Muscle layer of colon (tissue), 2 donors: ENCODE measurements around the gene WBP4.
"Not testable (repeated sequence)": the region's sequence is repeated elsewhere in the genome, so short reads cannot be mapped to it uniquely, and the experiment has no call there.

Source experiments
- H3K27ac ChIP-seq: one replicate; pipeline ENCODE4 v1.7.0; 2013; ENCODE audit warnings: low read depth, mild to moderate bottlenecking, low read length, moderate library complexity
- H3K27me3 ChIP-seq, 2 donors: one replicate each; pipeline ENCODE4 v1.7.0; 2013; ENCODE audit warnings: low read length in 2 of 2, mild to moderate bottlenecking in 2 of 2; ENCODE audit not compliant: insufficient read depth in 2 of 2, control insufficient read depth in 1 of 2
- H3K36me3 ChIP-seq: one replicate; pipeline ENCODE4 v1.7.0; 2013; ENCODE audit warnings: mild to moderate bottlenecking, low read length; ENCODE audit not compliant: insufficient read depth
- H3K4me1 ChIP-seq: one replicate; pipeline ENCODE4 v1.7.0; 2013; ENCODE audit warnings: mild to moderate bottlenecking, low read length; ENCODE audit not compliant: insufficient read depth
- H3K4me3 ChIP-seq, 2 donors: one replicate each; pipeline ENCODE4 v1.7.0; 2013; ENCODE audit warnings: low read length in 2 of 2, low read depth in 1 of 2, mild to moderate bottlenecking in 1 of 2, moderate library complexity in 1 of 2
- H3K9ac ChIP-seq: one replicate; pipeline ENCODE4 v1.7.0; 2013; ENCODE audit warnings: low read length
- H3K9me3 ChIP-seq: one replicate; pipeline ENCODE4 v1.7.0; 2013; ENCODE audit warnings: mild to moderate bottlenecking, low read length
- donor health status: abdominal sarcoma.
- donor health status: Adenocarcinoma of cecum.

Gene WBP4

GRCh38 chr13:41095681-41096080 is 34.4 kb downstream of the WBP4 start:
- not testable (repeated sequence) for H3K36me3 ChIP-seq, H3K9me3 ChIP-seq, H3K4me1 ChIP-seq, H3K4me3 ChIP-seq, H3K9ac ChIP-seq, H3K27me3 ChIP-seq, H3K27ac ChIP-seq

- Histone ChIP-seq H3K4me1 (no peaks in the 10 kb centered on the region), H3K4me3 (no peak overlapping the region), H3K9me3 (no peaks in the 10 kb centered on the region), H3K27me3 (no peaks in the 10 kb centered on the region), H3K27ac (no peak overlapping the region), H3K36me3 (no peaks in the 10 kb centered on the region), H3K9ac (no peak overlapping the region)
Measured at GRCh38 chr13:41098761-41099160, 37.5 kb downstream of the WBP4 start.

GRCh38 chr13:41099986-41100385 is 38.7 kb downstream of the WBP4 start:
- Histone ChIP-seq H3K4me3 (no peak overlapping the region), H3K27me3 (no peaks in the 10 kb centered on the region), H3K9me3 (no peaks in the 10 kb centered on the region), H3K9ac (no peak overlapping the region), H3K36me3 (no peaks in the 10 kb centered on the region), H3K4me1 (no peaks in the 10 kb centered on the region), H3K27ac (no peak overlapping the region)

GRCh38 chr13:41107104-41107571 is 45.8 kb downstream of the WBP4 start:
- Histone ChIP-seq H3K27me3 (no peaks in the 10 kb centered on the region), H3K4me1 (no peaks in the 10 kb centered on the region), H3K9ac (no peak overlapping the region), H3K27ac (no peak overlapping the region), H3K9me3 (no peaks in the 10 kb centered on the region), H3K4me3 (no peak overlapping the region), H3K36me3 (no peaks in the 10 kb centered on the region)

GRCh38 chr13:41107584-41108014 is 46.3 kb downstream of the WBP4 start:
- Histone ChIP-seq H3K4me1 (no peaks in the 10 kb centered on the region), H3K27me3 (no peaks in the 10 kb centered on the region), H3K4me3 (no peak overlapping the region), H3K27ac (no peak overlapping the region), H3K9me3 (no peaks in the 10 kb centered on the region), H3K9ac (no peak overlapping the region), H3K36me3 (no peaks in the 10 kb centered on the region)

- no peaks in the 10 kb centered on the region for H3K27me3 ChIP-seq
Measured at GRCh38 chr13:41111454-41111853, 50.1 kb downstream of the WBP4 start.

GRCh38 chr13:41117869-41118268 is 56.6 kb downstream of the WBP4 start:
- H3K27ac ChIP-seq: no peak overlapping the region
- no peaks in the 10 kb centered on the region for H3K36me3 ChIP-seq
- no peak overlapping the region for H3K9ac ChIP-seq
- H3K4me1 ChIP-seq: peaks cover 5% of the 10 kb centered on the region
- H3K27me3 ChIP-seq: no peaks in the 10 kb centered on the region
- H3K4me3 ChIP-seq: no peak overlapping the region
- H3K9me3 ChIP-seq: no peaks in the 10 kb centered on the region

More at GRCh38 chr13:41111454-41111853, 50.1 kb downstream of the WBP4 start:
- no peak overlapping the region for H3K9ac ChIP-seq
- H3K4me1 ChIP-seq: no peaks in the 10 kb centered on the region
- no peak overlapping the region for H3K4me3 ChIP-seq
- no peaks in the 10 kb centered on the region for H3K9me3 ChIP-seq
- H3K27ac ChIP-seq: no peak overlapping the region
- no peaks in the 10 kb centered on the region for H3K36me3 ChIP-seq

- Histone ChIP-seq H3K4me3 (no peak overlapping the region), H3K27ac (no peak overlapping the region), H3K9me3 (no peaks in the 10 kb centered on the region), H3K9ac (no peak overlapping the region), H3K36me3 (no peaks in the 10 kb centered on the region), H3K4me1 (peaks cover 6% of the 10 kb centered on the region), H3K27me3 (no peaks in the 10 kb centered on the region)
Measured at GRCh38 chr13:41122838-41123237, 61.5 kb downstream of the WBP4 start.

GRCh38 chr13:41127701-41128100 is 66.4 kb downstream of the WBP4 start:
- no peaks in the 10 kb centered on the region for H3K36me3 ChIP-seq
- no peaks in the 10 kb centered on the region for H3K9me3 ChIP-seq
- H3K27ac ChIP-seq: no peak overlapping the region
- no peaks in the 10 kb centered on the region for H3K27me3 ChIP-seq
- H3K4me1 ChIP-seq: peaks cover 32% of the 10 kb centered on the region
- H3K4me3 ChIP-seq: no peak overlapping the region
- H3K9ac ChIP-seq: no peak overlapping the region

- Histone ChIP-seq H3K36me3 (no peaks in the 10 kb centered on the region), H3K27me3 (no peaks in the 10 kb centered on the region), H3K9me3 (no peaks in the 10 kb centered on the region), H3K27ac (no peak overlapping the region), H3K4me1 (peaks cover 38% of the 10 kb centered on the region), H3K4me3 (peak overlapping the region; percentile 7 to 46), H3K9ac (no peak overlapping the region)
Measured at GRCh38 chr13:41130356-41130755, 69.0 kb downstream of the WBP4 start.

- not testable (repeated sequence) for H3K36me3 ChIP-seq, H3K27ac ChIP-seq, H3K9ac ChIP-seq, H3K27me3 ChIP-seq, H3K9me3 ChIP-seq
- Histone ChIP-seq H3K4me1 (peaks cover 38% of the 10 kb centered on the region), H3K4me3 (peak overlapping the region in 1 of 2 donors; percentile 46)
Measured at GRCh38 chr13:41131189-41131588, 69.9 kb downstream of the WBP4 start.

GRCh38 chr13:41131660-41132511 is 70.6 kb downstream of the WBP4 start:
- peak overlapping the region; percentile 81 for H3K27ac ChIP-seq
- H3K4me1 ChIP-seq: peaks cover 38% of the 10 kb centered on the region
- H3K27me3 ChIP-seq, H3K9me3 ChIP-seq, H3K36me3 ChIP-seq: not testable (repeated sequence)
- peak overlapping the region; percentile 46 to 70 for H3K4me3 ChIP-seq
- H3K9ac ChIP-seq: peak overlapping the region; percentile 74
